GM23338 (cell line): ENCODE results near the gene ANKFN1. TPM values are rescaled to one million over a fixed set of nuclear protein-coding genes. Genes with fewer than 3 reads are reported as not detected.

Experiments
- ATAC-seq: fragments of 200-7000 bp; cut with Tn5 transposase; 3 replicates; pipeline ENCODE4 v1.9.1; 2020
- DNase-seq: peaks from one replicate; pipeline ENCODE4 v3.0.0-alpha.2; 2015; ENCODE audit warnings: low spot score
- H2AFZ ChIP-seq: fragments of 200-600 bp; sonication (generic); 2 replicates; pipeline ENCODE4 v1.8.0; 2016; ENCODE audit warnings: antibody characterized with exemption, mild to moderate bottlenecking, moderate library complexity
- H3F3A ChIP-seq: fragments of 200-600 bp; sonication (generic); replicated peaks from 2 replicates; pipeline ENCODE4 v1.8.0; 2017; ENCODE audit warnings: antibody characterized with exemption, mixed run types, low read depth
- H3K27ac ChIP-seq: fragments of 200-600 bp; sonication (generic); 2 replicates; pipeline ENCODE4 v1.6.1; 2016; ENCODE audit warnings: low read depth
- H3K27me3 ChIP-seq: fragments of 200-600 bp; sonication (generic); 2 replicates; pipeline ENCODE4 v1.8.0; 2016; ENCODE audit warnings: mild to moderate bottlenecking, mixed run types, moderate library complexity; ENCODE audit not compliant: insufficient read depth
- H3K36me3 ChIP-seq: fragments of 200-600 bp; sonication (generic); 2 replicates; pipeline ENCODE4 v1.8.0; 2016; ENCODE audit warnings: mild to moderate bottlenecking; ENCODE audit not compliant: insufficient read depth
- H3K4me1 ChIP-seq: fragments of 200-600 bp; sonication (generic); 2 replicates; pipeline ENCODE4 v1.8.0; 2016; ENCODE audit warnings: mild to moderate bottlenecking, moderate library complexity; ENCODE audit not compliant: insufficient read depth
- H3K4me2 ChIP-seq: fragments of 200-600 bp; sonication (generic); 2 replicates; pipeline ENCODE4 v1.7.1; 2017; ENCODE audit warnings: mixed run types
- H3K4me3 ChIP-seq: fragments of 200-600 bp; sonication (generic); 2 replicates; pipeline ENCODE4 v1.6.1; 2016; ENCODE audit warnings: mixed run types
- H3K79me2 ChIP-seq: fragments of 200-600 bp; sonication (generic); replicated peaks from 2 replicates; pipeline ENCODE4 v1.8.0; 2017; ENCODE audit warnings: mild to moderate bottlenecking; ENCODE audit not compliant: insufficient read depth
- H3K9me2 ChIP-seq: fragments of 200-600 bp; sonication (generic); 2 replicates; pipeline ENCODE4 v1.8.0; 2017; ENCODE audit not compliant: insufficient read depth
- H4K20me1 ChIP-seq: fragments of 200-600 bp; sonication (generic); replicated peaks from 2 replicates; pipeline ENCODE4 v1.8.0; 2017; ENCODE audit warnings: mild to moderate bottlenecking; ENCODE audit not compliant: insufficient read depth
- H3K27ac Mint-ChIP-seq: 2 replicates; pipeline ENCODE4 v1.8.0; 2020; ENCODE audit warnings: inconsistent platforms, mild to moderate bottlenecking, moderate library complexity, mixed read lengths
- H3K27me3 Mint-ChIP-seq: 3 replicates; pipeline ENCODE4 v1.8.0; 2022; ENCODE audit warnings: low read depth, mild to moderate bottlenecking, moderate library complexity, mixed read lengths, inconsistent platforms; ENCODE audit not compliant: insufficient read depth, poor library complexity
- H3K36me3 Mint-ChIP-seq: 3 replicates; pipeline ENCODE4 v1.8.0; 2021; ENCODE audit warnings: low read depth, mild to moderate bottlenecking, inconsistent platforms, moderate library complexity, mixed read lengths
- H3K4me1 Mint-ChIP-seq: 3 replicates; pipeline ENCODE4 v1.8.0; 2020; ENCODE audit warnings: mild to moderate bottlenecking, inconsistent platforms, mixed read lengths
- H3K4me3 Mint-ChIP-seq: 3 replicates; pipeline ENCODE4 v1.8.0; 2021; ENCODE audit warnings: moderate library complexity, mild to moderate bottlenecking, inconsistent platforms, mixed read lengths
- H3K9me3 Mint-ChIP-seq: 3 replicates; pipeline ENCODE4 v1.8.0; 2020; ENCODE audit warnings: moderate library complexity, mild to moderate bottlenecking, inconsistent platforms, mixed read lengths
- EZH2 ChIP-seq: fragments of 200-600 bp; sonication (generic); IDR thresholded peaks from one replicate; pipeline ENCODE4 v1.8.0; 2017; ENCODE audit warnings: antibody characterized with exemption, mild to moderate bottlenecking, low read depth; ENCODE audit not compliant: unreplicated experiment
- EZH2phosphoT487 ChIP-seq: fragments of 200-600 bp; sonication (generic); IDR thresholded peaks from one replicate; pipeline ENCODE4 v1.8.1; 2018; ENCODE audit warnings: antibody characterized with exemption; ENCODE audit not compliant: unreplicated experiment
- JUNB ChIP-seq: IDR thresholded peaks from one replicate; pipeline ENCODE4 v1.6.1; 2016; ENCODE audit warnings: antibody characterized with exemption; ENCODE audit not compliant: unreplicated experiment
- REST ChIP-seq: IDR thresholded peaks from one replicate; pipeline ENCODE4 v1.6.1; 2018; ENCODE audit warnings: antibody characterized with exemption; ENCODE audit not compliant: unreplicated experiment
- STAT1 ChIP-seq: IDR thresholded peaks from one replicate; pipeline ENCODE4 v1.6.1; 2016; ENCODE audit warnings: antibody characterized with exemption; ENCODE audit not compliant: unreplicated experiment
- ZNF114 ChIP-seq: fragments of 250-450 bp; sonication (Bioruptor Pico); IDR thresholded peaks from 2 replicates; pipeline ENCODE4 v1.5.0; 2020; ENCODE audit warnings: mild to moderate bottlenecking, moderate library complexity
- ZNF462 ChIP-seq: fragments of 250-450 bp; sonication (Bioruptor Pico); IDR thresholded peaks from 2 replicates; pipeline ENCODE4 v1.5.0; 2020; ENCODE audit warnings: mild to moderate bottlenecking, moderate library complexity
- polyA plus RNA-seq: library from polyadenylated mRNA; unstranded; fragments of >200 nt; fragmentation: Nextera tagmentation; extraction: Ambion mirVana; gene quantifications from 2 replicates; pipeline ENCODE4 v1.2.1, GENCODE V29; 2016
- total RNA-seq: library from RNA; depleted of rRNA; stranded (reverse); fragments of >200 nt; shearing (Covaris generic); gene quantifications from 2 replicates; pipeline ENCODE4 v1.2.3, GENCODE V29; 2014
- TF ChIP-seq, protein P1 (sequence below), 2 experiments: fragments of 200-600 bp in 1 of 2; sonication (generic) in 1 of 2; conservative IDR thresholded peaks; 2 replicates each; pipeline versions ENCODE4 v1.5.1 to v1.6.1; 2016 to 2017; ENCODE audit warnings: antibody characterized with exemption in 2 of 2, low read depth in 2 of 2, mild to moderate bottlenecking in 2 of 2, moderate library complexity in 1 of 2

Gene ANKFN1
- total and polyA plus RNA-seq, 2 experiments from 2014 or later, result not detected

DNA sequence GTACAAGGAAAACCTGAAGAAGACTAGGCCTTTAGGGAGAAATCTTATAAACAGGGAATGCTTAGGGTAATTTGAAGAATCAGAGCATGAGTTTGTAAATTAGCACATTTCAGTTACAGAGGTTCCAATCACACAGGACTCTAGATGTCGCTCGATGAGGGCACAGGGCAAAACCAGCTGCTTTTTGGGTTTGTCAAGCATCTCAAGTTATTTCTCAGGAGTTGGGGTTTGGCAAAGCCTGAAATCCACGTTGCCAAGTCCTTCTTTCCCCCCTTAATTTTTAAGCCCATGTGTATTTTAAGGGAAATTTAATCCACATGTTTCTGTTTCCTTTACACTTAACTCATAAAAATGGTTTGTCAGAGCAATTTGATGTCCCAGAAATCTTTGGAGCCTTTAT is 146.9 kb downstream of the ANKFN1 start (continued):
- no peak for TF ChIP-seq REST
- no peak for TF ChIP-seq JUNB
- TF ChIP-seq EZH2phosphoT487, result no peak

DNA sequence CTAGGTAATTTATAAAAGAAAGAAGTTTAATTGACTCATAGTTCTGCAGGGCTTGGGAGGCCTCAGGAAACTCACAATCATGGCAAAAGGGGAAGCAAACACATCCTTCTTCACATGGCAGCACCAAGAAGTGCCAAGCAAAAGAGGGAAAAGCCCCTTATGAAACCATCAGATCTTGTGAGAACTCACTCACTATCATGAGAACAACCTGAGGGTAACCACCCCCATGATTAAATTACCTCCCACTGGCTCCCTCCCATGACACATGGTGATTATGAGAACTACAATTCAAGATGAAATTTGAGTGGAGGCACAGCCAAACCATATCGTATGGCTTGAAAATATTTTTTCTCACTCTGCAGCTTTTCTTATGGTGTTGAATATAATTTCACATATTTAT is 151.7 kb downstream of the ANKFN1 start:
- H3K27me3 Mint-ChIP-seq, result peaks cover 1% of the 10 kb centered on the region
- H3K27me3 ChIP-seq, result no peaks in the 10 kb centered on the region
- ATAC-seq, result no peak
- H3K4me1 Mint-ChIP-seq, result no peaks in the 10 kb centered on the region
- no peaks in the 10 kb centered on the region for H3F3A ChIP-seq
- H3K27ac Mint-ChIP-seq, result no peak overlapping the region
- H3K36me3 ChIP-seq, result no peaks in the 10 kb centered on the region
- no peaks in the 10 kb centered on the region for H3K4me1 ChIP-seq
- H3K79me2 ChIP-seq, result no peaks in the 10 kb centered on the region
- TF ChIP-seq, protein P1, sequence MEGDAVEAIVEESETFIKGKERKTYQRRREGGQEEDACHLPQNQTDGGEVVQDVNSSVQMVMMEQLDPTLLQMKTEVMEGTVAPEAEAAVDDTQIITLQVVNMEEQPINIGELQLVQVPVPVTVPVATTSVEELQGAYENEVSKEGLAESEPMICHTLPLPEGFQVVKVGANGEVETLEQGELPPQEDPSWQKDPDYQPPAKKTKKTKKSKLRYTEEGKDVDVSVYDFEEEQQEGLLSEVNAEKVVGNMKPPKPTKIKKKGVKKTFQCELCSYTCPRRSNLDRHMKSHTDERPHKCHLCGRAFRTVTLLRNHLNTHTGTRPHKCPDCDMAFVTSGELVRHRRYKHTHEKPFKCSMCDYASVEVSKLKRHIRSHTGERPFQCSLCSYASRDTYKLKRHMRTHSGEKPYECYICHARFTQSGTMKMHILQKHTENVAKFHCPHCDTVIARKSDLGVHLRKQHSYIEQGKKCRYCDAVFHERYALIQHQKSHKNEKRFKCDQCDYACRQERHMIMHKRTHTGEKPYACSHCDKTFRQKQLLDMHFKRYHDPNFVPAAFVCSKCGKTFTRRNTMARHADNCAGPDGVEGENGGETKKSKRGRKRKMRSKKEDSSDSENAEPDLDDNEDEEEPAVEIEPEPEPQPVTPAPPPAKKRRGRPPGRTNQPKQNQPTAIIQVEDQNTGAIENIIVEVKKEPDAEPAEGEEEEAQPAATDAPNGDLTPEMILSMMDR (conservative IDR thresholded peaks at IDR 0.05; ENCODE audit: low read depth in 2 of 2), result peak in 1 of 2 experiments; percentile 2; a peak in 1 of 4 replicates
- TF ChIP-seq ZNF114 (CRISPR knock-in tag) (no peak), ZNF462 (no peak), EZH2 (no peak), STAT1 (no peak)
- no peak overlapping the region for H3K4me2 ChIP-seq
- DNase-seq, result peak; percentile 20
- 0 out of 3 replicates have a peak, but pooled peaks cover 2% of the 10 kb centered on the region for H3K36me3 Mint-ChIP-seq
- H2AFZ ChIP-seq, result no peak overlapping the region
- H3K9me2 ChIP-seq, result peaks cover 2% of the 10 kb centered on the region; the same call in 1 of the 2 replicates
- H3K4me3 Mint-ChIP-seq, result no peak overlapping the region
- H3K4me3 ChIP-seq, result no peak overlapping the region
- H3K9me3 Mint-ChIP-seq, result peaks cover 3% of the 10 kb centered on the region; the same call in 1 of the 3 replicates
- no peaks in the 10 kb centered on the region for H4K20me1 ChIP-seq
- H3K27ac ChIP-seq, result no peak overlapping the region
